DOHH2 (cell line): ENCODE data around the gene NFYC.

Source experiments
- H3F3A ChIP-seq: fragments of 200-600 bp; sonication (generic), shearing (Covaris generic); 2 replicates; pipeline ENCODE4 v1.6.0; 2016; ENCODE audit warnings: antibody characterized with exemption, mild to moderate bottlenecking; ENCODE audit not compliant: control insufficient read depth, insufficient read depth
- H3K27ac ChIP-seq: fragments of 200-600 bp; sonication (generic); 2 replicates; pipeline ENCODE4 v1.5.1; 2014; ENCODE audit warnings: low read depth, mild to moderate bottlenecking, low read length, moderate library complexity
- H3K27me3 ChIP-seq: fragments of 200-600 bp; sonication (generic); 2 replicates; pipeline ENCODE4 v1.6.1; 2014; ENCODE audit warnings: mild to moderate bottlenecking, low read length, mixed read lengths; ENCODE audit not compliant: control insufficient read depth
- H3K36me3 ChIP-seq: fragments of 200-600 bp; sonication (generic); 2 replicates; pipeline ENCODE4 v1.6.1; 2014; ENCODE audit warnings: mild to moderate bottlenecking, low read length, moderate library complexity, mixed read lengths; ENCODE audit not compliant: control insufficient read depth
- H3K4me1 ChIP-seq: fragments of 200-600 bp; sonication (generic); 2 replicates; pipeline ENCODE4 v1.6.1; 2014; ENCODE audit warnings: mild to moderate bottlenecking, low read length, mixed read lengths; ENCODE audit not compliant: control insufficient read depth
- H3K4me2 ChIP-seq: fragments of 200-600 bp; sonication (generic); 2 replicates; pipeline ENCODE4 v1.6.0; 2014; ENCODE audit warnings: mild to moderate bottlenecking, low read length, moderate library complexity
- H3K4me3 ChIP-seq: fragments of 200-600 bp; sonication (generic); 2 replicates; pipeline ENCODE4 v1.5.1; 2014; ENCODE audit warnings: mild to moderate bottlenecking, low read length, mixed read lengths
- H3K79me2 ChIP-seq: fragments of 200-600 bp; sonication (generic); 2 replicates; pipeline ENCODE4 v1.6.1; 2014; ENCODE audit warnings: mild to moderate bottlenecking, low read length, mixed read lengths; ENCODE audit not compliant: control insufficient read depth
- H3K9me2 ChIP-seq: fragments of 200-600 bp; sonication (generic); replicated peaks from 2 replicates; pipeline ENCODE4 v1.6.1; 2014; ENCODE audit warnings: mild to moderate bottlenecking, low read length, mixed read lengths; ENCODE audit not compliant: control insufficient read depth
- H3K9me3 ChIP-seq: fragments of 200-600 bp; sonication (generic); 2 replicates; pipeline ENCODE4 v1.6.1; 2014; ENCODE audit warnings: antibody characterized with exemption, low read length, mixed read lengths; ENCODE audit not compliant: control insufficient read depth, insufficient read depth
- H4K20me1 ChIP-seq: fragments of 200-600 bp; sonication (generic); 2 replicates; pipeline ENCODE4 v1.6.0; 2014; ENCODE audit warnings: low read depth, mild to moderate bottlenecking, antibody characterized with exemption, low read length, moderate library complexity; ENCODE audit not compliant: control insufficient read depth, insufficient read depth
- EZH2phosphoT487 ChIP-seq: fragments of 200-600 bp; sonication (generic); IDR thresholded peaks from 2 replicates; pipeline ENCODE4 v1.6.1; 2017; ENCODE audit warnings: borderline replicate concordance, mild to moderate bottlenecking, antibody characterized with exemption, low read length, moderate library complexity, mixed read lengths
- TF ChIP-seq, protein P1 (sequence below): fragments of 200-600 bp; sonication (generic); IDR thresholded peaks from one replicate; pipeline ENCODE4 v1.5.1; 2014; ENCODE audit warnings: antibody characterized with exemption, mild to moderate bottlenecking, low read depth, low read length; ENCODE audit not compliant: poor library complexity, severe bottlenecking

The NFYC gene

DNA sequence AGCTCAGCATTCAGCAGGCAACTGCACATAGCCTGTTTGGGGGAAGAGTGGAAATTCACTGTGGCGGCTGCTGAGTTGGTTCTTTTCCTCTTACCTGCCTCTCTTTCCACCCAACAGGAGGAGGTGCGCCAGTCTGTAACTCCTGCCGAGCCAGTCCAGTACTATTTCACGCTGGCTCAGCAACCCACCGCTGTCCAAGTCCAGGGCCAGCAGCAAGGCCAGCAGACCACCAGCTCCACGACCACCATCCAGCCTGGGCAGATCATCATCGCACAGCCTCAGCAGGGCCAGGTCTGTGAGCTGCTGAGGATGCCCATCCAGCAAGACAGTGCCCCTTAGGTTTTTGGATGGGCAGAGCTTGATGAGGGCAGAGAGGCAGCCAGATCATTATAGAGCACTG, 66.5 kb downstream of the NFYC start:
- TF ChIP-seq, protein P1, sequence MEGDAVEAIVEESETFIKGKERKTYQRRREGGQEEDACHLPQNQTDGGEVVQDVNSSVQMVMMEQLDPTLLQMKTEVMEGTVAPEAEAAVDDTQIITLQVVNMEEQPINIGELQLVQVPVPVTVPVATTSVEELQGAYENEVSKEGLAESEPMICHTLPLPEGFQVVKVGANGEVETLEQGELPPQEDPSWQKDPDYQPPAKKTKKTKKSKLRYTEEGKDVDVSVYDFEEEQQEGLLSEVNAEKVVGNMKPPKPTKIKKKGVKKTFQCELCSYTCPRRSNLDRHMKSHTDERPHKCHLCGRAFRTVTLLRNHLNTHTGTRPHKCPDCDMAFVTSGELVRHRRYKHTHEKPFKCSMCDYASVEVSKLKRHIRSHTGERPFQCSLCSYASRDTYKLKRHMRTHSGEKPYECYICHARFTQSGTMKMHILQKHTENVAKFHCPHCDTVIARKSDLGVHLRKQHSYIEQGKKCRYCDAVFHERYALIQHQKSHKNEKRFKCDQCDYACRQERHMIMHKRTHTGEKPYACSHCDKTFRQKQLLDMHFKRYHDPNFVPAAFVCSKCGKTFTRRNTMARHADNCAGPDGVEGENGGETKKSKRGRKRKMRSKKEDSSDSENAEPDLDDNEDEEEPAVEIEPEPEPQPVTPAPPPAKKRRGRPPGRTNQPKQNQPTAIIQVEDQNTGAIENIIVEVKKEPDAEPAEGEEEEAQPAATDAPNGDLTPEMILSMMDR, result no peak
- TF ChIP-seq EZH2phosphoT487, result no peak
- H3K4me3 ChIP-seq, result no peak overlapping the region
- peaks cover 15% of the 10 kb centered on the region for H3K4me1 ChIP-seq
- no peaks in the 10 kb centered on the region for H3K9me2 ChIP-seq
- peaks cover 88% of the 10 kb centered on the region for H3K36me3 ChIP-seq
- H3K79me2 ChIP-seq, result no peaks in the 10 kb centered on the region
- H3F3A ChIP-seq, result no peaks in the 10 kb centered on the region
- H3K27ac ChIP-seq, result no peak overlapping the region
- no peaks in the 10 kb centered on the region for H3K27me3 ChIP-seq
- H4K20me1 ChIP-seq, result no peaks in the 10 kb centered on the region
- no peaks in the 10 kb centered on the region for H3K9me3 ChIP-seq
- H3K4me2 ChIP-seq, result no peak overlapping the region

DNA sequence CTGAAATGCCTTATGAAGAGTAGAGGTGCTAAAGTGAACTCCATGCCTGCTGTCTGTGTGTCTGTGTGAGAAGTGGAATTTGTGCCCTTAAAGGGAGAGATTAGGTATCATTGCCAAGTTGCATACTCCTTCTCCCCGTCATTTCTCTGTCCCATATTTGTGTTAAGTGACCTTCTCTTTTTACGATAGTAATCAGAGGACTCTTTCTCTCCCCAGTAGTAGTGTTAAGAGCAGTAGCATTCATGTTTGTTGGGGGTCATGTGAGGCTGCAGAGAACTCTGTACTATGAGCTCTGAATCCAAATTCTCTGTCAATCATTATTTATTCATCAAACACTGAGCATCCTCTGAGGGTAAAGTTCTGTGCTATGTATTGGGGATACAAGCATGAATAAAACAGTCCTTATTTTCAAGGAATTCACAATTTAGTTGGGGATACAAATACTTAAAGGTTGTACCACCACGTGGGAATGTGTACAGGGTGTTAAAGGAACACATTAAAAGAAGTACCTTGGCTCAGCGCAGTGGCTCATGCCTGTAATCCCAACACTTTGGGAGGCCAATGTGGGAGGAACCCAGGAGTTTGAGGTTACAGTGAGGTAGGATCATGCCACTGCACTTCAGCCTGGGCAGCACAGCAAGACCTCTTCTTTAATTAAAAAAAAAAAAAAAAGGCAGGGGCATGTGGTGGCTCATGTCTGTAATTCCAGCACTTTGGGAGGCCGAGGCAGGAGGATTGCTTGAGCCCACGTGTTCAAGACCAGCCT, 67.3 kb downstream of the NFYC start:
- Histone ChIP-seq H3F3A (no peaks in the 10 kb centered on the region), H3K9me2 (no peaks in the 10 kb centered on the region), H3K27ac (no peak overlapping the region), H4K20me1 (no peaks in the 10 kb centered on the region), H3K27me3 (no peaks in the 10 kb centered on the region), H3K4me3 (no peak overlapping the region), H3K36me3 (peaks cover 87% of the 10 kb centered on the region), H3K79me2 (no peaks in the 10 kb centered on the region), H3K9me3 (no peaks in the 10 kb centered on the region), H3K4me2 (no peak overlapping the region), H3K4me1 (peaks cover 14% of the 10 kb centered on the region)
- TF ChIP-seq, protein P1, result no peak

DNA sequence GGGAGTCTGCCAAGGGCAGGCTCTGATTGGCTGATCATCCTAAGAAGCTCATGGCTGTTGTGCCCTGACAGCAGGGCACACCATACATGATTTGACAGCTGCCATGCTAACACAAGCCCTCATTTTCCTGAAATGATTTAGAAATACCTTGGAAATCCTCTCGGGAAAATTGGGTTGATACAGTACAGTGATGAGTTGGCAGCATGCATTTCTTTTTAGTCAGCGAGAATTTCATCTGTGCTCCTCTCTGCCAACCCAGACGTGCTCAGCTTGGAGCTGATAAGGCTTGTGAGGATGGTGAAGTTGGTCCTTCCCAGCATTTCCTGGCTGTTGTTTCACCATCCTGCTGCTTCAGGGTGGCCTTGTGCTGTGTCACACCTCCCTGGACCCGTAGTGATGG, 69.5 kb downstream of the NFYC start:
- no peaks in the 10 kb centered on the region for H4K20me1 ChIP-seq
- H3K27ac ChIP-seq, result no peak overlapping the region
- H3K4me1 ChIP-seq, result peaks cover 20% of the 10 kb centered on the region
- H3K4me2 ChIP-seq, result no peak overlapping the region
- H3K27me3 ChIP-seq, result no peaks in the 10 kb centered on the region
- H3F3A ChIP-seq, result no peaks in the 10 kb centered on the region
- TF ChIP-seq, protein P1, result no peak
- no peak for TF ChIP-seq EZH2phosphoT487
- no peaks in the 10 kb centered on the region for H3K9me2 ChIP-seq
- H3K9me3 ChIP-seq, result no peaks in the 10 kb centered on the region
- H3K36me3 ChIP-seq, result peaks cover 87% of the 10 kb centered on the region
- H3K79me2 ChIP-seq, result no peaks in the 10 kb centered on the region
- no peak overlapping the region for H3K4me3 ChIP-seq
